ENCODE results near the gene COX8A. TPM values are rescaled to one million over a fixed set of nuclear protein-coding genes. Genes with fewer than 3 reads are reported as not detected.

Gene COX8A
- polyA plus RNA-seq, 2 of the 4 experiments (the other 2 are of a cell fraction): 312 to 794 TPM

- Histone ChIP-seq H3K4me2 (peak overlapping the region; percentile 37), H3K9me3 (no peaks in the 10 kb centered on the region), H3K27ac (peak overlapping the region; percentile 45 to 75), H3K4me3 (no peak overlapping the region), H3K4me1 (peaks cover 38% of the 10 kb centered on the region)
- WGBS (ENCODE audit: missing lambda C conversion rate): 51% methylated on average over 21 of the region's 23 CpGs
- ATAC-seq (peak; percentile 2 to 15; a peak in 4 of 6 replicates), DNase-seq (ENCODE audit: low read depth in 1 of 2, low spot score in 1 of 2) (peak in 1 of 2 experiments; percentile 73), FAIRE-seq (no peak)
- ChIA-PET CTCF (interaction anchor here (6.2 kb wide), 1 partner anchor 144 kb away, joined by 41 read pairs; no protein-coding TSS in a partner anchor), POLR2A (no interaction called here)
- TF ChIP-seq EHF (CRISPR knock-in tag; IDR thresholded peaks at IDR 0.05) (no peak), EP300 (IDR thresholded peaks at IDR 0.05) (no peak), SREBF2 (IDR thresholded peaks at IDR 0.05) (no peak), PBX3 (IDR thresholded peaks at IDR 0.05) (no peak), CHD2 (IDR thresholded peaks at IDR 0.05; ENCODE audit: low read length, partially characterized antibody) (no peak), HOXB13 (CRISPR knock-in tag; IDR thresholded peaks at IDR 0.05; ENCODE audit: low read depth) (no peak), EHMT2 (IDR thresholded peaks at IDR 0.05; ENCODE audit: low read depth) (no peak), CBX8 (IDR thresholded peaks at IDR 0.05) (no peak), MAZ (IDR thresholded peaks at IDR 0.05; ENCODE audit: borderline replicate concordance, low read depth, low read length) (no peak), HES2 (IDR thresholded peaks at IDR 0.05) (no peak), HMGXB4 (CRISPR knock-in tag; IDR thresholded peaks at IDR 0.05; ENCODE audit: borderline replicate concordance) (no peak), REST (IDR thresholded peaks at IDR 0.05) (no peak), RARB (CRISPR knock-in tag; IDR thresholded peaks at IDR 0.05) (no peak), FOXS1 (CRISPR knock-in tag; IDR thresholded peaks at IDR 0.05) (no peak), NFE2L2 (conservative IDR thresholded peaks at IDR 0.05; ENCODE audit: low read length) (no peak)
Measured at GRCh38 chr11:64003807-64004589, 29.6 kb downstream of the COX8A start.

- peaks cover 38% of the 10 kb centered on the region for H3K4me1 ChIP-seq
- H3K27ac ChIP-seq: peak overlapping the region; percentile 31 to 75; a peak in 4 of 6 replicates
- no peak overlapping the region for H3K4me3 ChIP-seq
- ChIA-PET POLR2A (no interaction called here), CTCF (interaction anchor here (6.2 kb wide), 1 partner anchor 143 kb away, joined by 41 read pairs; no protein-coding TSS in a partner anchor)
- ATAC-seq (no peak), DNase-seq (ENCODE audit: low read depth in 1 of 2, low spot score in 1 of 2) (peak in 1 of 2 experiments; percentile 75), FAIRE-seq (no peak)
- 52% methylated on average over 4 of the region's 4 CpGs for WGBS (ENCODE audit: missing lambda C conversion rate)
- peak overlapping the region; percentile 37 for H3K4me2 ChIP-seq
- no peaks in the 10 kb centered on the region for H3K9me3 ChIP-seq
- TF ChIP-seq USF2 (IDR thresholded peaks at IDR 0.05): no peak
- TF ChIP-seq HDAC2 (IDR thresholded peaks at IDR 0.05): 0 out of 2 replicates have a peak, but pooled peaks have one; percentile 66
- 0 out of 2 replicates have a peak, but pooled peaks have one; percentile 12 for TF ChIP-seq FOSL2 (IDR thresholded peaks at IDR 0.05)
- peak; percentile 88 for TF ChIP-seq FOSL2 (CRISPR knock-in tag; IDR thresholded peaks at IDR 0.05)
- no peak for TF ChIP-seq RNF2 (IDR thresholded peaks at IDR 0.05; ENCODE audit: borderline replicate concordance, low read depth)
- TF ChIP-seq KDM1A (IDR thresholded peaks at IDR 0.05; ENCODE audit: low read depth): peak; percentile 87
- peak; percentile 93 for TF ChIP-seq ZFP36 (IDR thresholded peaks at IDR 0.05; ENCODE audit: borderline replicate concordance, partially characterized antibody)
- peak; percentile 43; the same call in 1 of the 2 replicates for TF ChIP-seq FOSB (CRISPR knock-in tag; IDR thresholded peaks at IDR 0.05)
Measured at GRCh38 chr11:64004590-64004984, 30.2 kb downstream of the COX8A start.
